CD4-positive, alpha-beta T cell treated with Interleukin-12 subunit alpha and Interleukin-12 subunit beta, for 1 hour (primary cell): ENCODE results near the gene ANLN.

Source experiments
- DNase-seq: peaks from one replicate; pipeline ENCODE4 v3.0.0-alpha.2; 2020

The ANLN gene, protein sequence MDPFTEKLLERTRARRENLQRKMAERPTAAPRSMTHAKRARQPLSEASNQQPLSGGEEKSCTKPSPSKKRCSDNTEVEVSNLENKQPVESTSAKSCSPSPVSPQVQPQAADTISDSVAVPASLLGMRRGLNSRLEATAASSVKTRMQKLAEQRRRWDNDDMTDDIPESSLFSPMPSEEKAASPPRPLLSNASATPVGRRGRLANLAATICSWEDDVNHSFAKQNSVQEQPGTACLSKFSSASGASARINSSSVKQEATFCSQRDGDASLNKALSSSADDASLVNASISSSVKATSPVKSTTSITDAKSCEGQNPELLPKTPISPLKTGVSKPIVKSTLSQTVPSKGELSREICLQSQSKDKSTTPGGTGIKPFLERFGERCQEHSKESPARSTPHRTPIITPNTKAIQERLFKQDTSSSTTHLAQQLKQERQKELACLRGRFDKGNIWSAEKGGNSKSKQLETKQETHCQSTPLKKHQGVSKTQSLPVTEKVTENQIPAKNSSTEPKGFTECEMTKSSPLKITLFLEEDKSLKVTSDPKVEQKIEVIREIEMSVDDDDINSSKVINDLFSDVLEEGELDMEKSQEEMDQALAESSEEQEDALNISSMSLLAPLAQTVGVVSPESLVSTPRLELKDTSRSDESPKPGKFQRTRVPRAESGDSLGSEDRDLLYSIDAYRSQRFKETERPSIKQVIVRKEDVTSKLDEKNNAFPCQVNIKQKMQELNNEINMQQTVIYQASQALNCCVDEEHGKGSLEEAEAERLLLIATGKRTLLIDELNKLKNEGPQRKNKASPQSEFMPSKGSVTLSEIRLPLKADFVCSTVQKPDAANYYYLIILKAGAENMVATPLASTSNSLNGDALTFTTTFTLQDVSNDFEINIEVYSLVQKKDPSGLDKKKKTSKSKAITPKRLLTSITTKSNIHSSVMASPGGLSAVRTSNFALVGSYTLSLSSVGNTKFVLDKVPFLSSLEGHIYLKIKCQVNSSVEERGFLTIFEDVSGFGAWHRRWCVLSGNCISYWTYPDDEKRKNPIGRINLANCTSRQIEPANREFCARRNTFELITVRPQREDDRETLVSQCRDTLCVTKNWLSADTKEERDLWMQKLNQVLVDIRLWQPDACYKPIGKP

DNA sequence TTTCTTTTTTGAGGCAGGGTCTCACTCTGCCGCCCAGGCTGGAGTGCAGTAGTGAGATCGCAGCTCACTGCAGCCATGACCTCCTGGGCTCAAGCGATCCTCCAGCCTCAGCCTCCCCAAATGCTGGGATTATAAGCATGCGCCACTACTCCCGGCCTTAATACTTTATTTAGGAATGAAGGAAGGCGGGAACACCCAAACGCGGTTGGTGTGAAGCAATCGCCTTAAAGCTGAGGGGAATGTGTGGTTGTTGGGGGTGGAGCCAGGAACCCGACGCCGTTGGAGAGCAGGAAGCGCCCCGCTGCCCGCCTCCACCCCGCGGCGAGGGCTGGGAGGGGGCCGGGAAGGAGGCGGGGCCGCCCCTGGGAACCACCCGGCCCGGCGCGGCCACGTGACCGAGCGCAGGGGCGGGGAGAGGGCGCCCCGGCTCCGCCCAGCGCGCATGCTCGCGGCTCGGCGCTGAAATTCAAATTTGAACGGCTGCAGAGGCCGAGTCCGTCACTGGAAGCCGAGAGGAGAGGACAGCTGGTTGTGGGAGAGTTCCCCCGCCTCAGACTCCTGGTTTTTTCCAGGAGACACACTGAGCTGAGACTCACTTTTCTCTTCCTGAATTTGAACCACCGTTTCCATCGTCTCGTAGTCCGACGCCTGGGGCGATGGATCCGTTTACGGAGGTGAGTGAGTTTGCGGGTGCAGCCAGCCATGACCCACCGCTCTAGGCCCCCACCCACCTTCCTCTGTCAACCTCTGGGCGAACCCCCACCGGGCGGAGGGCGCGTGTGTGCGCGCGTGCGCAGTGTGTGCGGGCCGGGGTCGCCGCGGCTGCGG lies at the start of gene ANLN:
TSS of gene ANLN (plus strand) at position 492 of the 828 bp plus-strand sequence. CDS start at position 657, 165 bp downstream.
- DNase-seq = peak; percentile 88

DNA sequence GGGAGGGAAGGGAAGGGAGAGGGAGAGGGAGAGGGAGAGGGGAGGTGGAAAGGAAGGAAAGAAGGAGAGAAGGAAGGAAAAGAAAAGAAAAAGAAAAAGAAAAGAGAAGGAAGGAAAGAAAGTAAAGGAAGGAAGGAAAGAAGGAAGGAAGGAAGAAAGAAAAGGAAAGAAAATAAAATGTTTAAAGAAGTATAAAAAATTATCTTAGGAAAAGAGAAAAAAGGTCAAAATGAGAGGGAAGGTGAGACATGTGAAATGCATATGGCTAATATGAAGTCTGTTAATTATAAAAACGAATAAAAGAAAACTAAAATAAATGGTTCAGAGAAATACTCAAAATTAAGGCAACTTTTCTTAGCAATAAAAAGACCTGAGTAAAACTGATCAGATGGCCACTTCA lies 46.1 kb upstream of the ANLN start:
- DNase-seq = no peak

DNA sequence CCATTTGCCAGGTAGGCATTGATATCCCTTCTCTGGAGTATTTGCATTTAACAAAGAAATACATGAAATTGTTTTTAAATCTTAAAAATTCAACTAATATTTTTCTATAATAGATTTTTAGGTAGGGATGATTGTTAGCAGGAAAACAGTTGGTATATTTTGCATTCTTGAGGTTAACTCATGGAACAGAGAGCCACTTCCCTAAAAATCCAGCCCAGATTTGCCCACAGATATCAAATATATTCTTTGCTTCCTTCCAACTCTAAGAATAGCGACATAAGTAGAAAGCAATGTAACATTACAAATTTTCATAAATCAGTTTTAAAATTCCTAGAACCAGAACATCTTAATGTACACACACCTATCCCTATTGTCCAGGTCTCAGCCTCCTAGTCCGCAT lies 45.0 kb upstream of the ANLN start:
- no peak for DNase-seq

DNA sequence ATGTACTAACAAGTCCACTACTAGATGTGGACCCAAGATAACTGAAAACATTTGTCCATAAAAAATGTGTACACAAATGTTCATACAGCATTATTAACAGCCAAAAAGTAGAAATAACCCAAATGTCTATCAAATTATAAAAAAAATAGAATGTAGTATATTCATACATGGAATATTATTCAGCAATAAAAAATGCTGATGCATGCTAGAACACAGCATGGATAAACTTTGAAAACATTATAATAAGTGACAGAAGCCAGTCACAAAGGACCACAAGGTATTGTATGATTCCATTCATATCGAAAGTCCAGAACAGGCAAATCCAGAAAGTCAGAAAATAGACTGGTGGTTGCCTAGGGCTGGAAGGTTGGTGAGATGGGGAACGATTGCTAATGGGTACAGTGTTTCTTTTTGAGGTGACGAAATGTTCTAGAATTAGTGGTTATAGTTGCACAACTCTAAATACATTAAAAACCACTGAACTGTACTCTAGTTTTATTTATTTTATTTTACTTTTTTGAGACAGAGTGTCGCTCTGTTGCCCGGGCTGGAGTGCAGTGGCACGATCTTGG lies 43.3 kb upstream of the ANLN start:
- no peak for DNase-seq

DNA sequence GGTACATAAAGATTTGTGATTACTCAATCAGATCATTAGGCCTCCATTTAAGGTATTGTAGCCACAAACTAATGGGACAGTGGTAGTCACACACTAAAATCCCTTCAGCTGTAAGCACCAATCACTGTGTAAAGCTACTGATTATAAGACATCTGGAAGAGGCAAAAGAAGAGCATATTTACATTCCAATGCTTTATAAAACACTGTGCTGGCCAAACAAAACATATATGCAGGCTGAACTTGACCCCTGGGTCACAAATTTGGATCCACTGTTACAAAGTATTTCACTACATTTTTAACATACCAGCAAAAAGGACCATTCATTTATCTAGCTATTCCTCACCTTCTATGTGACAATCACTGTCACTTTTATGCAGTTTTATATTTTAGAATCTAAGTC lies 41.4 kb upstream of the ANLN start:
- DNase-seq = no peak

DNA sequence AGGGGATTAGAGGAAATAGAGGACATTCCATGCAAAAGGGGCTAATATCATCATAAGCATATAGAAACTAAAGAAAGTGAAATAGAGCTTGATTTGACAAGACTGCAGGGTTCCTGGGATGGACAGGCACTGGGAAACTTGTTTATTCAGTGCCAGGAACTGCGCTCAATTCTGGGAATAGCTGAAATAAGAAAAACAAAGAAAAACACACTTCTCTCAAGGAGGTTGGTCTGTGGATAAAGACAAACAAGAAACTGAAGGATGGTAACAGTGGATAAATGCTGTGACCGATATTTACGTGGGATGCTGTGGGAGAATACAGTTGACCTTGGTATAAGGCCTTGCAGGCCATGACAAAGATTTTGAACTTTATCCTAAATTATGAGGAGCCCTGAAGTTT lies 40.9 kb upstream of the ANLN start:
- DNase-seq = no peak

DNA sequence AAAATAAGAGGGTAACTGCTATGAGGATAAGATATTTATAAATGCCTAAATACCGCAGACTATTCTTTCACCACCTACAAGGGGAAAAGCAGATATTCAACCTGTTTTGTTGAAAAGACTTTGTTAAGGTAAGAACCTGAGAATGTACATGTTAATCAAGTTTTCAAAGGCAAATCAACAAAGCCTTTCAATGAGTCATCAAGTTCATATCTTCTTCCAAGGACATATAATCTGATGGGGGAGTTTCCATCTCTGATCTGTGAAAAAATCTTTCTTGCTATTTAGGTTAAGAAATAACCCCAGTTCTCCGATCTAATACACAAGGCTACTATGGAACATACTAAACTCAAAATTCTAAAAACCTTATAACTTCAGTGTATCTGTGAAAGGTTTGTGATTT lies 40.0 kb upstream of the ANLN start:
- no peak for DNase-seq

DNA sequence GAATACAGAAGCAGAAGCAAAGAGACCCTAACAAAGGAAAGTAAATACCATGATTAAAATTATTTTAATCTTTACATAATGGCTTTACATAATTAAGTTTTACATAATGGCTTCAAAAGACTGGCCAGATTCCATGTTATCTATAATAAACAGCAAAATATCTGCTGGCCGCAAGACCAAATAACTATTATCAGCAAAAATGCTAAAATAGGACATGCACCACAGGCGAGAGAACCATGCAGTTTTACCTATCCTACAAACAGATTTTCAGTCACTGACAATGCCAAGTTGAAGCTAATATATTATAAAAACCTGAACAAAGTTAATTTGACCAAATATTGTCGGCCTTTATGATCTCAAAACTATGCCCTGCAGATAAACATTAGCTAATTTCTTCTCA lies 34.2 kb upstream of the ANLN start:
- DNase-seq = no peak

DNA sequence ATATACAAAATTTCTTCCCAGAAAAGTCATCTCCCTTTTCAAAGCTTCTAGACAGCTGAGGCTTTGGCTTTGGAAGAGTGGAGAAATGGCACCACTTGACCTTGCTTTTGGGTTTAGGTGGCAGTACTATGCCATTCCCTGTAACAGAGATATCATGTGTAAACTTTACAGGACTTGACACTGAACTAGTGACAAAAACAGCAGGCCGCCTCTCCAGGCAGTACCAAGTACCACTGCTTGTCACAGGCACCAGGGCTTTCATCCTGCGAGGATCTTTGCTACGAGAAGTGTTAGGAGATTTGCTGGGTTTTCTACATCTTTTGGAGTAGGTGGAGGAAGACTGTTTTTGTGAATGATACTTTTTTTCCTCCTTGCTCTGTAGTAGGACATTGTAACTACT lies 32.6 kb upstream of the ANLN start:
- no peak for DNase-seq

DNA sequence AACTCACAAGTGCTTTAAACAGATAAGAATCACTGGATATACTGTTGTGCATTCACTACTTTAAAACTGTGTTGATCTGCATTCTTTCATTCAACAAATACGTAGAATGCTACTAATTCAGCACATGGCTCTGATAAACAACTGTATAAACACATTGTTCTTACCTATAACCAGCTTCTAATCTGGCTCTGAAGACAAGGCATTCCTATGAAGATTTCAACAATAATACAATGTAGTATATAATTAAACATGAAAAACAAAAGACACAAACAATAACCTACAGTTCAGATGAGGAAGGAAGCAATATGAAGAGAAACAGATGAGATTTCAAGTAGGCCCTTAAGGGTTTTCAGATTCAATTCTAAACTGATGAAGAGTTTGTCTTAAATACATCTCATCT lies 31.1 kb upstream of the ANLN start:
- DNase-seq = no peak

DNA sequence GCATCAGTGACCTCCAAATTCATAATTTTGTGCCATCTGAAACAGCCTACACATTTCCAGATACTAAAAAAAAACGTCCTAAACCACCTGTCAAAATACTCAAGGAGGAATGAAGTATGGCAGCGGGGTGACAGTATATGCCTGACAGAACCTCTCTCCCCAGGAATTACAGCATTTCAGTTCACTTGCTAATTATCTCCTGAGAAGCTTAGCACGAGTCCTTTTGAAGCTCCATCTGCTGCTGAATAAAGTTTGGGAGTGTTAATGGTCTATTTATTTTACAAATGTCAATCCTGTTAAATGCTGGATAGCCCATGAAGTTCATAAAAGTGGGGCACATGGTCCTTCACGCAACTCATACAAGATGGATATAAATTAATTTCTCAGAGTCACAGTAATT lies 29.4 kb upstream of the ANLN start:
- DNase-seq = no peak

DNA sequence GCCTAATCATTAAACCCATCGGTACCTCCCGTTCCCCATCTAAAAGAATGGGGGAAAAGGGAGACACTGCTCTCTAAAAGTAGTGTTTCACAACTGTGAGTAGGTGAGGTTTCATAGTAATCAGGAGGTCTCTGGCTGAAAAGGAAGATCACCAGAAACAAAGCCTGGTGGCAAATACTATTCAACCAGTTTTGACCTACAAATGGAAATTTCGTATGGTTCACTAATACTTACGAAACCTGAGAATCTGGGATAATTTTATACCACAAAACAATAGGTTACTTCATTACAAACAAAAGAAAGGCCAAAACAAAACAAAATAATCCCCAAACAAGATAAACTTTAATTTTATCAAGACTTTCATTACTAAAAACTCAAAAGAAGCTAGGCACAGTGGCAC lies 28.4 kb upstream of the ANLN start:
- no peak for DNase-seq

DNA sequence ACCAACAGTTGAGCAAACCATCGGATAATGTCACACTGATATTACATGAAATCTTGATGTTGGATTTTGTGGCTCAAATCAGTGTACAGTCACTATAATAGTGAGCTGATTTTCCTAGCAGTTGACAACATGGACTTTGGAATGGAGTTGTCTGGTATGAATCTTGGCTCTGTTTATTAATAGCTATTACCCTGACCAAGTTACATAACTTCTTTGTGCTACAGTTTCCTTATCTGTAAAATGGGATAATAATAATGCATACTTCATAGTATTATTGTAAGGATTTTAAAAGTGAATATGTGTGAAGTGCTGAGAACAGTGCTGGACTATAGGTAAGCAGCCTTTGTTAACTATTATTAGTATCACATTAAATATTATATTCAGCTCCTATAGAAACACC lies 26.1 kb upstream of the ANLN start:
- no peak for DNase-seq

DNA sequence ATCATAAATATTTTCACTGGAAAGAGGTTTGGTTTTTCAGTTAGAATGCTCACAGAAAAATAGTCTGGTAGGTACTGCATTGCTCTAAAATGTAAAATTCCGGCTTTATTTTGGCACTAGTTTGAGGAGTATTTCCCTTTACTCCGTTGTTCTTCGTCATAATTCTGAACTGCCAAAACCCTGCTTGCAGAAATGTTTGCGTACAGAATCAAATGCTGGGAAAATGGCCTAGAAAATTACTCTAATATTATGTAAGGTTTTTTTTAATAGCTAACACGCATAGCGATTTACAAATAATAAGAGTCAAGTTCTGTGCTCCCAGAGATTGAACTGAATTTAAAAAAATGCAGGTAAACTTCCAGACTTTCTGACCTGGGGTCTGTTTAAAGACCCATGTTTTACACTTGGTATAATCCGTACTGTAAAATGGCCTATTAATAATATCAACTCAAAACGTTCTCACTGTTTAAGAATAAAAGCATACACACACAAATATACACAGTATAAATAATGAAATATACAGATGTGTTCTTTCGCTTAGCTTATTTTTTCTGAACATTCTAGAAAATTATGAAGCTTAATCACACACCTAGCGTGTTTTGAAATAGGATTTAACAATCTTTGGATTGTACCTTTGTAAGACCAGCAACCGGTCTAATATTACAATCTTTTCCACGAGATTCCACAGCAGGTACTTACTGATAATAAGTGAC lies 23.5 kb upstream of the ANLN start:
- DNase-seq = no peak

DNA sequence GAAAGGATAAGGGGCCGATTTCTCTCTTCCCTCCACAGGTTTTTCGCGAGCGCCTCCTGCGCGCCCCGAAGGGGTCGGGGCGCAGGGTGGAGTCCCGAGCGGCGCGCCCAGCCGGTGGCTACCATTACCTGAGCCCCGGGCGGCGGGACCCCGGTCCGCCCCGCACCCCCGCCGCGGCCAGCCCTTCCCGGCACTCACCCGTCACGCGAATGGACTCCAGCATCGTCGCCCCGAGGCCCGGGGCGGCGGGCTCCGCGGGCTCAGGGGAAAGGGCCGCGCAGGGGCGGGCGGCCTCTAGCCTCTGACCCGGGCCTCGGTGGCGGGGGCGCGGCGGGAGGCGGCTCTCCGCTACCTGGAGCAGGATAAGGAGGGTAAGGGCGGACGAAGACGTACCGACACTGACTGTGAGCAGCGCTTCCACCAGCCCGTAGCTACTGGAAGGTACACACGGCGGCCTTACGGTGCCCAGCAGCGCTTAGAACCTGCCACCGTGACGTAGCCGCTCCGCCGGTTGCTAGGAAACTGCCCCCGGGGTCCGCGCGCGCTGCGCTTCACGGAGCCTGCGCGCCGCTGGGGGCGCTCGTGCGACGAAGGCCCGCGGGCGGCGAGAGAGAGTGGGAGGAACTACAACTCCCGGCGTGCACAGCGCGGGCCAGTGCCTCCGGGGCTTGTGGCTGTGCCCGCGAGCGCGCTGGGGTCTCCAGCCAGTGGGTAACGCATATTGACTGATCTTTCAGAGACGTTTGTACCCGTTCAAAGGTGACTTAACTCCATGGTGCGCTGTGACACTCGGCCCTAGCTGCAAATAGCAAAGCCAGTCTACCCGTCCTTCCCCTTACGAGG lies 22.7 kb upstream of the ANLN start:
- DNase-seq = peak; percentile 94

DNA sequence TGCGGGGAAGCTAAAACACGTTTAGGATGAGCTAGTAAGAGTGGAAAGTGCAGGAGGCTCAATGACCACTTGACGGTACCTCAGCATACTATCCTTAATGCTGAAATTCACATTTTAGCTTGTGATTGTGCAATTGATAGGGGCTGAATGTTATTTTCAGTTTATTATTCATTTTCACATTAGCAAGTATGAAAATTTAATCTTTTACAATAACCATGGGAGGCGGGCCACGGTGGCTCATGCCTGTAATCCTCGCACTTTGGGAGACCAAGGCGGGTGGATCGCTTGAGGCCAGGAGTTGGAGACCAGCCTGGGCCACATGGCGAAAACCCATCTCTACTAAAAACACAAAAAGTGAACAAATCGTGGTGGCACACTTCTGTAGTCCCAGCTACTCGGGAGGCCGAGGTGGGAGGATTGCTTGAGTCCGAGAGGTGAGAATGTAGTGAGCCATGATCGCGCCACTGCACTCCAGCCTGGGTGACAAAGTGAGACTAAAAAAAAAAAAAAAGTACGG lies 22.0 kb upstream of the ANLN start:
- DNase-seq = no peak

DNA sequence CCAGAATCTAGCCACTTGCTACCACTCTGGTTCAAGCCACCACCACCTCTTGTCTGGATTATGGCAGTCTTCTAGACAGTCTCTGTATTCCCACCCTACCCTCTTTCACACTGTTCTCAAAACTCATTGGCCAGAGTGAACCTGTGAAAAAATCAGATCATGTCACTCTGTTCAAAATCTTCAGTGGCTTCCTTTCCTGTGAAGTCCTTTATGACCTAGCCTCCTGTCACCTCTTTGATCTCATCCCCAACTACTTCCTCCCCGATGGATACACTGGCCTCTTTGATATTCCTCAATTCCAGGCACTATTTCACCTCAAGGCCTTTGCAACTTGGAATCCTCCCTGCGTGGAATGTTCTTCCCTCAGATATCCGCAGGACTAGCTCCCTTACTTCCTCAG lies 21.2 kb upstream of the ANLN start:
- no peak for DNase-seq

DNA sequence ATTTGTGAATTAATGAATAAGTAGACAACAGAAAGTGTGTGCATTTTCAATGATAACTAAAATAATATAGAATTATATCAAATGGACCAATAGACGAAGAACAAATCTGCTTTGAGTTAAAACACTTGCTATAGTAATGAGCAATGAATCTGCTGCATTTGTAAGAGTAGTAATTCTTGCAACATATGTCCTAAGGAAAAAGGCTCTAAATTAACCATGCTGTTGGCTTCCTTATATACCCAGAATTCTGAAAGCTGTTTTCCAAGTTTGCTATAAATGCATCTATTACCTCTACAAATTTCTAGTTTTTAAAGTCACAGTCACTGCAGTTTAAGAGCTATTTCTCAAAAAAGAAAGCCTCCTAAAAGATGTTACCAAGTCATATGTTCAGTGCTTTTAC lies 20.5 kb upstream of the ANLN start:
- no peak for DNase-seq

DNA sequence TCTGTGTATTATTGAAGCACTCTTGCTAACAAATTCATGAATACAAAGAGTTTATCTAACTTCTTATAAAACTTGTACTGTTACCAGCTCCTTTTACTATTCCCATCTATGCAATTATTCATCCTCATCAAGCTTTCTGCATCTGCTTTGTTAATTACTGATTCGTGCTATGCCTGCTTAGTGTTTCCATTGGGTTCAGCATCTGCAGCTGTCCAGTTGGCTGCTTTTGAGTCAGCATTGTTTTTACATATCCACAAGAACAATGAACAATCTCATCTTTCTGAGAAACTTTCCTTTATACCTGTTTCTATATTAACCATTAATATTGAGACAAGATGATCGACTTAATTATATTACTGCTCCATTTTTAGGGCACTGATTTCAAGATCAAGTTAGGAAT lies 19.6 kb upstream of the ANLN start:
- DNase-seq = no peak

DNA sequence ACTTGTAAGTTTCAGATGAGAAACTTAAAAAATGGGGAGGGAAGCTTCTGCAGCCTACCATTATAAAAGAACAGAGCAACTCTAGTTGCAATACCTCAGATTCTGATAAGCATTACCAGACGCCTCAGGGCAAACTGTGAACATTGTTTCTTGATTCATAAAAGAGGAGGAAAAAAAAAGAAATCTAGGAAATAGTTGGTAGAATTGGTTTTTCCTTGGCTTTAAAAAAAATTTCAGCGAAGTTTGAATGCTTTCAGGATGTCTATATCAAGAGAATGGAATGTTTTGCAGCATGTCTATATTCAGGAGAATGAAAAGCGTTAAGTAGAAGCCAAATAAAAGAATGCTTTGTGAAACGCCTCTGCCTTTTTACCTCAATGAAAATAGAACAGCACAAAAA lies 17.5 kb upstream of the ANLN start:
- DNase-seq = no peak

DNA sequence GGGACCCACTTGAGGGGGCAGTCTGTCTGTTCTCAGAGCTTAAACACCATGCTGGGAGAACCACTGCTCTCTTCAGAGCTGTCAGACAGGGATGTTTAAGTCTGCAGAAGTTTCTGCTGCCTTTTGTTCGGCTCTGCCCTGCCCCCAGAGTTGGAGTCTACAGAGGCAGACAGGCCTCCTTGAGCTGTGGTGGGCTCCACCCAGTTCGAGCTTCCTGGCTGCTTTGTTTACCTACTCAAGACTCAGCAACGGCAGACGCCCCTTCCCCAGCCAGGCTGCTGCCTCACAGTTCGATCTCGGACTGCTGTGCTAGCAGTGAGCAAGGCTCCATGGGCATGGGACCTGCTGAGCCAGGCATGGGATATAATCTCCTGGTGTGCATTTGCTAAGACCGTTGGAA lies 11.1 kb upstream of the ANLN start:
- peak; percentile 15 for DNase-seq
